ENCODE data around the gene TP53TG5.

Gene TP53TG5

GRCh38 chr20:45378191-45378590 is at the start of gene TP53TG5:
TSS of gene TP53TG5 (minus strand) at chr20:45378325. CDS start at chr20:45378236, 89 bp downstream.
- no peak for DNase-seq

GRCh38 chr20:45427236-45428149 is 49.4 kb upstream of the TP53TG5 start:
- no peak for DNase-seq

DNA sequence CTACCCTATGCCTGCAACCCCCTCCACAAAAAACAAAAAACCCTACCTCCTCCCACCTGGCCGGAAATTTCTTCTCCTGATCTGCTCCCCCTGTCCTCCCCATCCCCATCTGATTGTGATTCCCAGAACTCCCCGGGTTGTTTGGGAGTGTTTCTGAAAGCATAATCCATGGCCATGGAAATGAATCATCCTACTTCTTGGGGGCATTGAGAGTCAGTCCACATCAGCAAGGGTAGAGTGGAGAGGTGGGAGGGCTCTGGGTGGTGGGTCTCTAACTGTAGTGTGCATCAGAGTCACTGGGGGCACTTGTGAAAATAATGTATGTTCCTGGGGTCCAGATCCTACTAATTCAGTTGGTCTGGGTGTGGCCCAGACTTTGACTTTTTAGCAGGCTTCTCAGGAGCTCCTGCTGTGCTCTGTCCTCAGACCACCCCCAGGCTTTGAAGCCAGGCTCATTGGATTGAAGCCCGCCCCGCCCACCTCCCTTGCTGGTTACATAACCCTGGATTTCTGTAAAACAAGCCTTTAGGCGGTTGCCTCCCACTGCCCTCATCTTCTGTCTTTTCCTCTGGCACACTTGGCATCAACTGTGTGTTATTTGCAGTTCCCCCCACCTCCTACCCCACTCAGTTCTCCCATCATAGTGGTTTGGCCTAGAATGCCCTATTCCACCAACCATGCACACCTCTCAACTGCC is 48.3 kb upstream of the TP53TG5 start:
- no peak for DNase-seq

GRCh38 chr20:45425561-45425960 is 47.4 kb upstream of the TP53TG5 start:
- DNase-seq, result no peak

DNA sequence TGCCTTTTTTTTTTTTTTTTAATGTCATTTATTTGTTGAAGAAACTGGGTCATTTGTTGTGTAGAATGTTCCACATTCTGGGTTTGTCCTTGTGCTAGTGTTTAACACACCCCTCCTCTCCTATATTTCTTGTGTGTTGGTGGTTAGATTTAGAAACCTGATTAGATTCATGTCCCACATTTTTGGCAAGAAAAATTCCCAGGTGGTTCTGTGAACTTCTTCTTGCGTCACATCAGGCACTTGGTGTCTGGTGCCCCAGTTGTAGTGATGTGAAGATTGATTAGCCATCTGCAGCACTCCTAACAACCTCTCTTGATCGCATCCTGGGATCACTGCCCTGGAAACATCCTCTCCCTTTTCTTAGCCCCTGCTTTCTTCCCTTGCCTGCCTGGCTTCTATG is 45.6 kb upstream of the TP53TG5 start:
- DNase-seq, result no peak

DNA sequence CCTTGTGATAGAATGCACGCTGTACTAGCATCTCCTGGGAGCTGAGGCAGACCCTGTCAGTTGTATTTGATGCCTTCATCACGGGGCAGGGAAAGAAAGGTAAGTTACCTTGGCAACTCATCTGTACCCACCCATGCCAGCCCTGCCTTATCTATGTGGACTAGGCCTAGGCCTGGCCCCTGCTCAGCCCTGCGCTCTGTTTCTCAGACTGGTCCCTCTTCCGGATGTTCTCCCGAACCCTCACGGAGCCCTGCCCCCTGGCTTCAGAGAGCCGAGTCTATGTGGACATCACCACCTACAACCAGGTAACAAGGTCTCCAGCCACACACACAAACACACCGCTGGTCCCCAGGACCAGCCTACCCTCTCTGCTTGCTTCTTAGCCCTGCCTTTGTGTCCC is 42.0 kb upstream of the TP53TG5 start:
- no peak for DNase-seq

GRCh38 chr20:45419188-45420091 is 41.3 kb upstream of the TP53TG5 start:
- DNase-seq, result peak; percentile 36

DNA sequence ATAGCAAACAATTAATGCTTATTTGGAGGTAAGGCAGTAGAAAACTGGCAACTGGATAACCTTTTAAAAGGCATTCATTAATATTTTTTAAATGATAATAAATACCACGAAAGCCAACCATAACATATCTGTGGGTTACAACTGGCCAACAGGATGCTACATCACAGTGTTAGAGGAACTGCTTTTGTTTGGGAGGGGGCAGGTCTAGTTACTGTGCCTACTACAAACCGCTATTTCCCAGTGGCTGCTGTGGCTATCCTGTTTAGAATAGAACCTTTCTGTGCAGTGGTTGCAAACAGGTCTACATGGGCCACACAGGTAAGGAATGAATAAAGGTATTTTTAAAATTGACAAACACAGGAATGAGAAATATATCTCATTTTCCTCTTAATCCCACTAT is 38.8 kb upstream of the TP53TG5 start:
- no peak for DNase-seq

DNA sequence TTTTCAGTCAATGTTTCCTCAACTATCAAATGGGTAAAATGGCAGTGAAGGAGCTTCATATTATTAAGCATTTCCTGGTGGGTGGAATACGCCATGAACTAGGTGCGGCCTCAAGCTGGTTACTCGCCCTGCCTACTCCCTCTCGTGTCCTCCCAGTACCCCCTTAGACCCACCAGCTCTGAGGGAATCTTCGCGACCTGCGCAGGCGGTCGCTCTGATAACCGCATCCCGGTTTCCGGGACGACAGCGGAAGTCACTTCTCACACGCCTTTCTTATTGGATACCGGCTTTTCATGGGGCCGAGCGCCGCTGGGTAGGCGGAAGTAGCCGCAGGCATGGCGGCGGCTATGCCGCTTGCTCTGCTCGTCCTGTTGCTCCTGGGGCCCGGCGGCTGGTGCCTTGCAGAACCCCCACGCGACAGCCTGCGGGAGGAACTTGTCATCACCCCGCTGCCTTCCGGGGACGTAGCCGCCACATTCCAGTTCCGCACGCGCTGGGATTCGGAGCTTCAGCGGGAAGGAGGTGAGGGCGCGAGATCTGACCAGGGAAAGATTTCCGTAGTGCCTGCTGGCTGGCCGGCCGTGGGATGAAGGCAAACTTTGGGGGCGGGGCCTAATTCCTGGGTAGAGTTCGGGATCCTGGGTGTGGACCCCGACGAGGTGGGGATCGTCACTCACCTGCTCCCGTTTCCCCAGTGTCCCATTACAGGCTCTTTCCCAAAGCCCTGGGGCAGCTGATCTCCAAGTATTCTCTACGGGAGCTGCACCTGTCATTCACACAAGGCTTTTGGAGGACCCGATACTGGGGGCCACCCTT is 37.9 kb upstream of the TP53TG5 start, which contains the start of gene PIGT:
Gene PIGT, plus strand, starts transcription at position 320 of the 816 bp plus-strand sequence. Its CDS starts 16 bp downstream, at position 336.
- peak; percentile 89 for DNase-seq

DNA sequence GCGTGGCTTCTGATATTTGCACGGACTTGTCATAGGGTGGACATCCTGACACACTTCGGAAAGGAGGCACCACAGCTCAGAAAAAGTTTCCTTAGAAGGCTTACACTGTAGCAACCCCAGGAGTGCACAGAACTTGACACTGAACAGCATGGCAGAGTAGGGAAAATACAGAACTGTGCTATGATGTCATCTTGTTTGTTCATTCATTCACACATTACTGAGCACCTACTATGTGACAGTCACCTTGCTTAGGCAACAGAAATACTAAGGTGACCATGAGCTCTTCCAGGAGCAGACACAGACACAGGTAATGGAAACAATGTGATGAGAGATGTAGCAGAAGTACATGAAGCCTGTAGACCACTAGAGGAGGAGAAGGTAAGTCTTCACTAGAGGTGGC is 35.4 kb upstream of the TP53TG5 start:
- DNase-seq, result no peak

GRCh38 chr20:45412653-45413052 is 34.5 kb upstream of the TP53TG5 start:
- no peak for DNase-seq

DNA sequence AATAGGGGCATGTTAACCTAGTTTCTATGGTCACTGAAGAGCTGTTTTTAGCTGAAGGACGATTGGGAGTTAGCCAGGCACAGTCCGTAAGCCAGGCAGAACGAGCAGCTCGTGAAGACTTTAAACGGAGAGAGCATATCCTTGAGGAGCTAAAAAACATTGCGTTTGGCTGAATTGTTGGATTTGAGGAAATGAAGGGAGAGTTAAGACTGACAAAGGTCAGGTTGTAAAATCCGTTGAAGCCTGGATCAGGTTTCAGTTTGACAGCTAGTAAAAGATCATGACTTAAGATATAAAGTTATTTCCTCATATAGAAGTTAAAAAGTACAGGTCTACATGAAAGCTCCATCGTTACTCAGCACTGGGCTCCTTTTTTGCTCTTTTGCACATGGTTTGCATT is 32.8 kb upstream of the TP53TG5 start:
- DNase-seq, result no peak

DNA sequence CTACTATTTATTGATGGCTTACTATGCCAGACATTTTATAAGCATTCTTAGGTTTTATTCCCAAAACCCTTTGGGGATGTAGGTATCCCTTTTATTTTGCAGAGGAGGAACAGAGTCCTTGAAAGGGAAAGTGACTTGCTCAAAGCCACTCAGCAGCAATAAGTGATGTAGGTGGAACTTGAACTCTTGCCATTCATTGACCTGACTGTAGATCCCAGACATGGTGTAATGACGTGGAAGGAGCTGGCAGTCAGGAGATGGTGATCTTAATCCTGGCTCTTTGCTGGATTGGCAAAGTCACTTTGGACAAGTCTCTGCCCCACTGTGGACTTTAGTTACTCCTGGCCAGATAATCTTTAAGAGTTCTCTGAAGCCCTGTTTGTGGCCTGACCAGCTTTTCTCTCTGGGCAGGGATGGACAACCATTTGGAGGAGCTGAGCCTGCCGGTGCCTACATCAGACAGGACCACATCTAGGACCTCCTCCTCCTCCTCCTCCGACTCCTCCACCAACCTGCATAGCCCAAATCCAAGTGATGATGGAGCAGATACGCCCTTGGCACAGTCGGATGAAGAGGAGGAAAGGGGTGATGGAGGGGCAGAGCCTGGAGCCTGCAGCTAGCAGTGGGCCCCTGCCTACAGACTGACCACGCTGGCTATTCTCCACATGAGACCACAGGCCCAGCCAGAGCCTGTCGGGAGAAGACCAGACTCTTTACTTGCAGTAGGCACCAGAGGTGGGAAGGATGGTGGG is 31.6 kb upstream of the TP53TG5 start:
- no peak for DNase-seq

DNA sequence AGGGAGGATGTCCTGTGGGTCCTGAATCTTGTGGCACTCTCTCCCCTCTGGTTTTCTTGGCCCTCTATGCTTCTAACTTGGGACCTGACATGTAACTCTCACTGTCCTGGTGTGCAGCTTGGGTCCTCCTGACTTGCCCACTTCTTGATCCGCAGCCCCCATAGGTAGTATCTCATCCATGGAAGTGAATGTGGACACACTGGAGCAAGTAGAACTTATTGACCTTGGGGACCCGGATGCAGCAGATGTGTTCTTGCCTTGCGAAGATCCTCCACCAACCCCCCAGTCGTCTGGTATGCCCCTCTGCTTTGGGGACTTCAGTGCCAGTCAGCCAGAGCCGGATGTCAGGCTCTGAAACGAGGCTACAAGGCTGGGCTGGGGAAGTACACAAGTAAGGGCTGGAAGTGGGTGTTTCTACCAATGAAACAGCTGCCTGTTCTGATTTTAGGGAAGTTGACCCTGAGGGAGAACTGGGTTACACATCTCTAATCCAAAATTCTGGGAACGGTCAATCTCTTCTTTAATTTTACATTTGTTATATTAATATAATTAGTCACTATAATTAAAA is 30.6 kb upstream of the TP53TG5 start:
- no peak for DNase-seq

DNA sequence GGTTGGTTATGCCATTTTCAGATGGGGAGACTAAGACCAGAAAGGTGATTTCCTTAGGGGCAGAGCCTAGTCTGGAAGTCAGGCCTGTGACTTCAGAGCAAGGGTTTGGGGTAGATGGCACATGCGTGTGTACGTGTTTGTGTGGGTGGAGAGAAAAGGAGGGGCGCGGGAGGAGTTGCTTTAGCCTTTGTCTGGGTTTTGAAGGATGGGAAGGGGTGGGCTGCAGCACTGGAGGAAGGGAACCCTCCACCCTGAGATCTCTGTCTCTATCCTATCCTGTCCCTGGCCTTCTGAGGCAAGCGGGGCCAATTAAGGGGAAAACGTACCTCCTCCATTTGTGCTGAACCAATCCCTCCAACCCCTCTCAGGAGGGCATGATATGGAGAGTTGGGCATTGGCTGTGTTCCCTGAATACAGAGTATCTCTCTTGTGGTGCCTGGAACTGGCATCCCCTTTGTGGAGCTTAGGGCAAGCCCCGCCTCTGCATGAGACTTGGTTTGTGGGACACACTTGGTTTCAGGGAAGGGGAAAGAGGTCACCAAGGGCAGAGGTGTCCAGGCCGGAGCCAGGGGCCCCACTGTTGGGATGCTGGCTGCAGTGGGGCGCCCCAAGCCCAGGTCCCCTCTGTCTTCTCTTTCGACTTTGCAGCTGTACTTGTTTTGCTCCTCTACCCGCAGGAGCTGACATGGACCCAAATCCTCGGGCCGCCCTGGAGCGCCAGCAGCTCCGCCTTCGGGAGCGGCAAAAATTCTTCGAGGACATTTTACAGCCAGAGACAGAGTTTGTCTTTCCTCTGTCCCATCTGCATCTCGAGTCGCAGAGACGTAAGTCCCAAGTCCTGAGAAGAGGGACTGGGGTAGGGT is 29.9 kb upstream of the TP53TG5 start, which contains the start of gene DBNDD2:
Gene DBNDD2, plus strand, starts transcription at position 507 of the 863 bp plus-strand sequence. Its CDS starts 179 bp downstream, at position 686.
- DNase-seq, result no peak

DNA sequence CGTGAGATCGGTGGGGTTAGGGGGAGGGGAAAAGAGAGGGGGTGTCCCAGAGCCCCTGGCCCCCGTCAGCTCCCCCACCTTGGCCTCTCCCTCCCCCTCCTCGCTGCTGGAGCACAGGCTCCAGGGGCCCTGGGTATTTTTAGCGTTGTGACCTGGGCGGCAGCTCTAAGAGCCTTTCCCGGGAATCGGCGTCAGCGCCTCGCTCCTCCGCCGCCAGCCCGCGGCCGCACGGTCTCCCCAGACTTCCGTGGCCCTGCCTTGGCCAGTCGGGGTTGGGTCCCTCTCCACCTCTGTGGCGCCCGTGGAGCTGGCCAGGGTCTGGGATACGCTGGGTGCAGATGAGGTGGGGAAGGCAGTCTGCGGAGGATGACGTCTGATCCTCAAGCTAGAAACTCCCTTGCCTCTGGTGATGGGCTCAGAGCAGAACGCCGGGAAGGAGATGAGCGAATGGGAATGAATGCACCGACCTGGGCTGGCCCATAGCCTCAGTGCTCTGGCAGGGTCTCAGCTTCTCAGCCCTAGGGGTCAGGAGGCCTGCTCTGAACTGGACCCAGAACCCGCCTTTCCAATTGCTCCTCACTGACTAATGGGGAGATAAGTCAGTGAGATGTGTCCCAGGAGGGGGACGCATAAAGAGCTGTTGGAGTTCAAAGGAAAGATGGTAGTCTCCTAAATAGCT is 29.1 kb upstream of the TP53TG5 start:
- DNase-seq, result no peak

- peak; percentile 38 for DNase-seq
These were observed 28.3 kb upstream of the TP53TG5 start for GRCh38 chr20:45406260-45407066.

DNA sequence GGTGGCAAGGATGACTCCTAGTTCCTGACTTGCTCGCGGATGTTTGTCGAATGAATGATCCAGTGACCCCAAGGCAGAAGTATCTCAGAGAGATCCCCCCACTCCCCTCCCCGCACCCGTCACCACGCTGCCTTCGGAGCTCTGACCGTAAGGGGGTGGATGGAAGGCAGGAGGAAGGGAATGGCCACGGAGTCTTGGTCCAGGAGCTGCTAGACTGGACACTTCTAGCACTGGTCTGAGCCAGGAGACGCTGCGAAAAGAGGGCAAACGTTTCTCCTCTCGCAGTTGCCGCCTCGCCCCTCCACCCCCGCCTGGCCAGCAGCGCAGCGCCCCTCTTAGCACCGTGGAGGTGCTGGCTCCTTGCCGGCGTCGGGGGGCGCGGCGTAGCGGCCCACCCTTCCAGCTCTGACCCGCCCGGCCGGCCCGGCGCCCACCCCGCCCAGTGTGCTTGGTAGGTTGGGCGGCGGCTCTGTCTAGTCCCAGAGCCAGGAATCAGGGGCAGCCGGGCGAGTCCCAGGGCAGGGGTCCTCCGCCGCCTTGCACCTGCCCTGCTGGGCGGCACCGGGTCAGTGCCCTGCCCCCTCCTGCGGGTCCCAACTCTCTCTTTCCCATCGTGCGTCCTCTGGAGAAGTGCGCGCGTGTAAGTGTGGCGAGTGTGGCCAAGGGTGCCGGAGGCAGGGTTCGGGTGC is 27.6 kb upstream of the TP53TG5 start:
- peak; percentile 6 for DNase-seq
